ENCODE measurements around the gene SFMBT2.

Gene SFMBT2

DNA sequence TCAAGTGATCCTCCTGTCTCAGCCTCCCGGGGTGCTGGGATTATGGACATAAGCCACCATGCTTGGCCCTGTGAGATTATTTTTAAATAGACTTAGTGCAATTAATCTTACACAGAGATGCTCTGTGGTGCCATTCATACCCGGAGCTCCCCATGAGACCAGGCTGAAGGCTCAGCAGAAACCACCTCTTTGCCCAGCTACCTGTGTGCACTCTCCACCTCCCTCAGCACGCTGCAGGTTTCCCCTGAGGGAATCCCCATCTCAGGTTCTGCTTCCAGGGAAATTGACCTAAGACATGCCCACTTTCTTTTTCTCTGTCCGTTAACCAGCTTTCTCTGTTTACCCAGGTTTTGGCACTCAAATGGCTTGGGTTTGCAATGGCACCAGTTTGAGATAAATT lies 260.5 kb downstream of the SFMBT2 start:
- Histone ChIP-seq H3K27ac (ENCODE audit: low read depth in 2 of 2, low read length in 2 of 2) (no peak overlapping the region), H3K27me3 (ENCODE audit: control insufficient read depth in 2 of 2, insufficient read depth in 2 of 2, low read length in 2 of 2) (no peaks in the 10 kb centered on the region), H3K4me3 (ENCODE audit: low read length in 2 of 2) (no peak overlapping the region), H3K9me3 (ENCODE audit: control insufficient read depth in 2 of 2, low read length in 2 of 2) (no peaks in the 10 kb centered on the region), H3K4me1 (ENCODE audit: control insufficient read depth in 2 of 2, insufficient read depth in 2 of 2, low read length in 2 of 2) (no peaks in the 10 kb centered on the region), H3K36me3 (ENCODE audit: control insufficient read depth in 2 of 2, insufficient read depth in 2 of 2, low read length in 2 of 2) (no peaks in the 10 kb centered on the region), H3K9ac (ENCODE audit: low read depth in 1 of 2, low read length in 2 of 2) (no peak overlapping the region)

DNA sequence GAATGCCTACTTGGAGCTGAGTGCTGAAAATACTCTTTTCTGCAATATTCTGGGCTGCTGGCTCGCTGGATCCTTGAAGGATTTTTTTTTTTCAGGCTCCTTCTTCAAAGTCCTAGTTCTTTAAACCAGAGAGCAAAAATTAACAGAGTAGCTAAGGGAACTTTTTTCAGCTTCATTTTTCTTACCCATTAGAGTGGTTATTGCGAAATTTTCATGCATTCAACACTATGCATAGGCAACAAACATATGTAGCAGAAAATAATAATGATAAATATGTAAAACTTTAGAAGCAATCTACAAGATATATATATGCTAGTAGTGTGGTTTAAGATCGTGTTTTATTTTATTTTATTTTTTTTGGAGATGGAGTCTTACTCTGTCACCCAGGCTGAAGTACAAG lies 264.6 kb downstream of the SFMBT2 start:
- Histone ChIP-seq H3K27ac (ENCODE audit: low read depth in 2 of 2, low read length in 2 of 2) (no peak overlapping the region), H3K4me1 (ENCODE audit: control insufficient read depth in 2 of 2, insufficient read depth in 2 of 2, low read length in 2 of 2) (no peaks in the 10 kb centered on the region), H3K9ac (ENCODE audit: low read depth in 1 of 2, low read length in 2 of 2) (no peak overlapping the region), H3K36me3 (ENCODE audit: control insufficient read depth in 2 of 2, insufficient read depth in 2 of 2, low read length in 2 of 2) (no peaks in the 10 kb centered on the region), H3K4me3 (ENCODE audit: low read length in 2 of 2) (no peak overlapping the region), H3K9me3 (ENCODE audit: control insufficient read depth in 2 of 2, low read length in 2 of 2) (no peaks in the 10 kb centered on the region), H3K27me3 (ENCODE audit: control insufficient read depth in 2 of 2, insufficient read depth in 2 of 2, low read length in 2 of 2) (no peaks in the 10 kb centered on the region)

DNA sequence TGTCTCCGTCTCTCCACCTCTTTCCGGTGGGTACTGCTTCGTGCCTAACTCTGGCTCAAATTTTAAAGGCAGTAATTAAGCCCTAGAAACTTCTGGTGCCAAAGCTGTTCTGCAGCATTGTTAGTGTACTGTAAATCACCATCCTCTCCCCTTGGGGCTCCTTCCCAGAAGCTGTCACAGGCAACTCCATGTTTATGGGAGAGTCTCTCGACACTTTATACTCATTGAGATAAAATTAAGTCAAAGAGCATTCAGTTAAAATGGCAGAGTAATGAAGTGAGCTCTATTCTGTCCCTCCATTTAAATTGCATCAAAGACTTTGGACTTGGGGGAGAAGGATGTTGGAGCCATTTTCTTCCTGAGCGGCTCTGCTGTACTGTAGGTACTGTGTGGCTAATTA lies 274.8 kb downstream of the SFMBT2 start:
- no peaks in the 10 kb centered on the region for H3K27me3 ChIP-seq (ENCODE audit: control insufficient read depth in 2 of 2, insufficient read depth in 2 of 2, low read length in 2 of 2)
- H3K4me3 ChIP-seq (ENCODE audit: low read length in 2 of 2), result no peak overlapping the region
- H3K9ac ChIP-seq (ENCODE audit: low read depth in 1 of 2, low read length in 2 of 2), result no peak overlapping the region
- H3K36me3 ChIP-seq (ENCODE audit: control insufficient read depth in 2 of 2, insufficient read depth in 2 of 2, low read length in 2 of 2), result no peaks in the 10 kb centered on the region
- no peak overlapping the region for H3K27ac ChIP-seq (ENCODE audit: low read depth in 2 of 2, low read length in 2 of 2)
- no peaks in the 10 kb centered on the region for H3K9me3 ChIP-seq (ENCODE audit: control insufficient read depth in 2 of 2, low read length in 2 of 2)
- H3K4me1 ChIP-seq (ENCODE audit: control insufficient read depth in 2 of 2, insufficient read depth in 2 of 2, low read length in 2 of 2), result no peaks in the 10 kb centered on the region

DNA sequence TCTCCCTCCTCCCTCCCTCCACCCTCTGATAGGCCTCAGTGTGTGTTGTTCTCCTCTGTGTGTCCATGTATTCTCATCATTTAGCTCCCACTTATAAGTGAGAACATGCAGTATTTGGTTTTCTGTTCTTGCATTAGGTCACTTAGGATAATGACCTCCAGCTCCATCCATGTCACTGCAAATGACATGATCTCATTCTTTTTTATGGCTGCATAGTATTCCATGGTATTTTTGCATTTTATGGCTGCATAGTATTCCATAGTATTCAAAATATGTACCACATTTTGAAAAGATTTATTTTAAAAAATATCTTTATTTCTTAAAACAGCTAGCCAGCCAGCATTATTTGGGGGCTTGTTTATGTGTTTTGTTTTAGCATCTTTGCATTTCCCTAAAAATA lies 275.6 kb downstream of the SFMBT2 start:
- Histone ChIP-seq H3K27me3 (ENCODE audit: control insufficient read depth in 2 of 2, insufficient read depth in 2 of 2, low read length in 2 of 2) (no peaks in the 10 kb centered on the region), H3K4me1 (ENCODE audit: control insufficient read depth in 2 of 2, insufficient read depth in 2 of 2, low read length in 2 of 2) (no peaks in the 10 kb centered on the region), H3K36me3 (ENCODE audit: control insufficient read depth in 2 of 2, insufficient read depth in 2 of 2, low read length in 2 of 2) (no peaks in the 10 kb centered on the region), H3K9ac (ENCODE audit: low read depth in 1 of 2, low read length in 2 of 2) (no peak overlapping the region), H3K27ac (ENCODE audit: low read depth in 2 of 2, low read length in 2 of 2) (no peak overlapping the region), H3K9me3 (ENCODE audit: control insufficient read depth in 2 of 2, low read length in 2 of 2) (no peaks in the 10 kb centered on the region), H3K4me3 (ENCODE audit: low read length in 2 of 2) (no peak overlapping the region)

DNA sequence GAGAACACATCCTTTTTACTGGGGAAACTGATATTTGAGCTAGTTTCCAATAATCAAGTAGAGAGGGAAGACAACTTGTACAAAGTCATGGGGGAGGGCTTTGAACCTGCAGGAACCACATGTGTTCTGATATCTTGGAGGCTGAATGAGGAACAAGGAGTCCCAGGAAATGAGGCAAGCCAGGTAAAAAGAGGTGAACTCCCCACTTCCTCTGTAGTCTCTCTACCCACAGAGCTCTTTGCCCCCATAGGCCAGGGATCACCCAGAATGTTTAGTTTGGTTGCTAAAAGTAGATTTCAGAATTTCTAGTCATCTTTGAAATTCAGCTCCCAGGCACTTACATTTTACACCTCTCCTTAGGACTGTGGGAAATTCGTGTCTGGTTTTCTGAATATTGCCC lies 276.4 kb downstream of the SFMBT2 start:
- no peak overlapping the region for H3K9ac ChIP-seq (ENCODE audit: low read depth in 1 of 2, low read length in 2 of 2)
- H3K27ac ChIP-seq (ENCODE audit: low read depth in 2 of 2, low read length in 2 of 2), result no peak overlapping the region
- no peak overlapping the region for H3K4me3 ChIP-seq (ENCODE audit: low read length in 2 of 2)
- H3K36me3 ChIP-seq (ENCODE audit: control insufficient read depth in 2 of 2, insufficient read depth in 2 of 2, low read length in 2 of 2), result no peaks in the 10 kb centered on the region
- H3K27me3 ChIP-seq (ENCODE audit: control insufficient read depth in 2 of 2, insufficient read depth in 2 of 2, low read length in 2 of 2), result no peaks in the 10 kb centered on the region
- no peaks in the 10 kb centered on the region for H3K4me1 ChIP-seq (ENCODE audit: control insufficient read depth in 2 of 2, insufficient read depth in 2 of 2, low read length in 2 of 2)
- no peaks in the 10 kb centered on the region for H3K9me3 ChIP-seq (ENCODE audit: control insufficient read depth in 2 of 2, low read length in 2 of 2)

DNA sequence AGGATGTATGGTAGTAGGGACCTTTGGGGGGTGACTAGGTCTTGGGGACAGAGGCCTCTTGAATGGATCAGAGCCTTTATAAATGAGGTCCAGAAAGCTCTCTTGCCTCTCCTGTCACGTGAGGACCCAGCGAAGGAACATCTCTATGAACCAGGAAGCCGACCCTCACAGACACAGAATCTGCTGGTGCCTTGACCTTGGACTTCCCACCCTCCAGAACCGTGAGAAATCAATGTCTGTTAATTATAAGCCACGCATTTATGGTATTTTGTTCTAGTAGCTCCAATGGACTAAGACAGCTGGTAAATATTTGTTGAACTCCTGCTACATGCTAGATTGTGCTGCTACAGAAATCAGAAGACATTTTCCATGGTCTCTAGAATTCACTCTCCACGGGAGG lies 276.9 kb downstream of the SFMBT2 start:
- Histone ChIP-seq H3K27ac (ENCODE audit: low read depth in 2 of 2, low read length in 2 of 2) (no peak overlapping the region), H3K36me3 (ENCODE audit: control insufficient read depth in 2 of 2, insufficient read depth in 2 of 2, low read length in 2 of 2) (no peaks in the 10 kb centered on the region), H3K4me1 (ENCODE audit: control insufficient read depth in 2 of 2, insufficient read depth in 2 of 2, low read length in 2 of 2) (no peaks in the 10 kb centered on the region), H3K9me3 (ENCODE audit: control insufficient read depth in 2 of 2, low read length in 2 of 2) (no peaks in the 10 kb centered on the region), H3K27me3 (ENCODE audit: control insufficient read depth in 2 of 2, insufficient read depth in 2 of 2, low read length in 2 of 2) (no peaks in the 10 kb centered on the region), H3K9ac (ENCODE audit: low read depth in 1 of 2, low read length in 2 of 2) (no peak overlapping the region), H3K4me3 (ENCODE audit: low read length in 2 of 2) (no peak overlapping the region)

DNA sequence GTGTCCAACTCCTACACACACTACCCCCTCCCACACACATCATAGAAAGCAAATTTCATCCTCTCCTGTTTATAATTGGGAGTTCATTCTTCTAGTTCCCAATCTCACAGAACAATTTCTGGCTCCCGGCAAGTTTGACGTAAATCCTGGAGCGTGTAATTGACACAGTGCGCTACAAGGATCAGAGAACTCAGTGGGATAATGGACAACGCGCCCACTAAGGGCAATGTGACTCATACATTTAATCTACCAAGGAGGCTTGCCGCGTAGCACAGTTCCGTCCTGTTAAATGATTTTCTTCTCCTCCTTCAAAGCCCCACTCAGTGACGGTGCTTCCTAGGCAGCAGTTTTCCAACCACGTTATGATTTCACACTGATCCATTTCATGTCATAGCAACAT lies 277.6 kb downstream of the SFMBT2 start:
- no peaks in the 10 kb centered on the region for H3K27me3 ChIP-seq (ENCODE audit: control insufficient read depth in 2 of 2, insufficient read depth in 2 of 2, low read length in 2 of 2)
- H3K27ac ChIP-seq (ENCODE audit: low read depth in 2 of 2, low read length in 2 of 2), result no peak overlapping the region
- no peak overlapping the region for H3K9ac ChIP-seq (ENCODE audit: low read depth in 1 of 2, low read length in 2 of 2)
- no peaks in the 10 kb centered on the region for H3K36me3 ChIP-seq (ENCODE audit: control insufficient read depth in 2 of 2, insufficient read depth in 2 of 2, low read length in 2 of 2)
- H3K4me1 ChIP-seq (ENCODE audit: control insufficient read depth in 2 of 2, insufficient read depth in 2 of 2, low read length in 2 of 2), result no peaks in the 10 kb centered on the region
- no peak overlapping the region for H3K4me3 ChIP-seq (ENCODE audit: low read length in 2 of 2)
- no peaks in the 10 kb centered on the region for H3K9me3 ChIP-seq (ENCODE audit: control insufficient read depth in 2 of 2, low read length in 2 of 2)

DNA sequence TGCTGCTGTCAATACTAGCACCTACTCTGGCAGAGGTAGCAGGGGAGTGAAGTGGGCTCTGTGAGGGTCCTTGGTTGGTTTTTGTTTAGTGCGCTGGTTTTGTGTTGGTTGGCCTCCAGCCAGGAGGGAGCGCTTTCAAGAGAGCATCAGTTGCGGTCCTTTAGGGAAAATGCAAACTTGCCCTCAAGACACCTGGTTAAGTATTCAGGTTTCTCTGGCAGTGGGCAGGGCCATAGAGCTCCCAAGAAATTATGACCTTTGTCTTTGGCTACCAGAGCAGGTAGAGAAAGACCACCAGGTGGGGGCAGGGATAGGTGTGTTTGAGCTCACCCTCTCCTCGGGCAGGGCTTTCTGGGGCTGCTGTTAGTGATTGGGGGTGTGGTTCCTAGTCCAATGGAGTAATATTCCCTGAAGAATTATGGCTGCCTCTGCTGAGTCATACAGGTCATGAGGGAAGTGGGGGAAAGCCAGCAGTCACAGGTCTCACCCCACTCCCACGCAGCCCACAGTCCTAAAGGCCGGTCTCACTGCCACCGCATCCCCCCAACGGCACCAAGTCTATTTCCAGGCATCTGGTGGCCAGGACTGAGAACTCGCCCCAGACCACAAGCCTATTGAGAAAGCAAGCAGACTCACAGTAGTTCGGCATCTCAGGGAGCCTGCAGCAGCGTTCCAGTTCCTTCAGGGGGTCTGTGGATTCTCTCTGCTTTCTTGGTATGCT lies 280.5 kb downstream of the SFMBT2 start:
- H3K4me3 ChIP-seq (ENCODE audit: low read length in 2 of 2), result no peak overlapping the region
- H3K27ac ChIP-seq (ENCODE audit: low read depth in 2 of 2, low read length in 2 of 2), result no peak overlapping the region
- H3K4me1 ChIP-seq (ENCODE audit: control insufficient read depth in 2 of 2, insufficient read depth in 2 of 2, low read length in 2 of 2), result no peaks in the 10 kb centered on the region
- H3K9me3 ChIP-seq (ENCODE audit: control insufficient read depth in 2 of 2, low read length in 2 of 2), result no peaks in the 10 kb centered on the region
- no peak overlapping the region for H3K9ac ChIP-seq (ENCODE audit: low read depth in 1 of 2, low read length in 2 of 2)
- H3K27me3 ChIP-seq (ENCODE audit: control insufficient read depth in 2 of 2, insufficient read depth in 2 of 2, low read length in 2 of 2), result no peaks in the 10 kb centered on the region
- H3K36me3 ChIP-seq (ENCODE audit: control insufficient read depth in 2 of 2, insufficient read depth in 2 of 2, low read length in 2 of 2), result no peaks in the 10 kb centered on the region

DNA sequence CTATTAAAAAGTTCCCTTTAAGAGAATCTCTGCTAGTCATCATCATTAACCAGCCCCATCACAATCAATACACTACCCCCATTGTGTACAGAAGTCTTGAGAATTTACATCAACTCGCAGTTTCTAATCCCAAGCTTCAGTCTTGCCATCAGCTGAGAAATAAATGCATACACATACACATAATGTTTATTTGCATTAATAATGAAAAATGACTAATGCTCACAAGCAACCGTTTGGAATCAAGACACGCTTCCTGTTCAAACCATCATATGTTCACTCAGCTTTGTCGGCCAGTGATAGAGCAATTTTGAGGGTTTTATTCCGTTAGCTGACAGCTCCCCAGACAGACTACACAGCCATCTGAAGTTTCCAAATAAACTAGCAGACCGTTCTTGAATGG lies 287.1 kb downstream of the SFMBT2 start:
- H3K36me3 ChIP-seq (ENCODE audit: control insufficient read depth in 2 of 2, insufficient read depth in 2 of 2, low read length in 2 of 2), result no peaks in the 10 kb centered on the region

DNA sequence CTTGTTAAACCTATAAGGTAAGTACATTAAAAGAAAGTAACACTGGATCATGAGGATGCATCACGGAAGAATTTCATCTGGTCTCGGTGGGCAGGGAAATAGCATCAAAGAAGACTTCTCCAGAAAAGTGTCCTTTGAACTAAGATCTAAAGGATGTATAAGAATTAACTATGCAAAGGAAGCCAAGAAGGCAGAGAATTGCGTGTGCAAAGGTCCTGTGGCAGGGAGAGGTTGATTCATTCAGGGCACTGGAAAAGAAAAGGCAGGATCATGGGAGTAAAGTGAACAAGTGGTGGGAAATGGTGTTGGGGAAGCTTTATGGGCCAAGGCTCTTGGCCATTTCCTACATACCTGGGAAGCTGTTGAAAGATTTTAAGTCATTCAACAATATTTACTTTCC lies 288.3 kb downstream of the SFMBT2 start:
- Histone ChIP-seq H3K27me3 (ENCODE audit: control insufficient read depth in 2 of 2, insufficient read depth in 2 of 2, low read length in 2 of 2) (no peaks in the 10 kb centered on the region), H3K27ac (ENCODE audit: low read depth in 2 of 2, low read length in 2 of 2) (no peak overlapping the region), H3K9ac (ENCODE audit: low read depth in 1 of 2, low read length in 2 of 2) (no peak overlapping the region), H3K4me3 (ENCODE audit: low read length in 2 of 2) (no peak overlapping the region), H3K36me3 (ENCODE audit: control insufficient read depth in 2 of 2, insufficient read depth in 2 of 2, low read length in 2 of 2) (no peaks in the 10 kb centered on the region), H3K9me3 (ENCODE audit: control insufficient read depth in 2 of 2, low read length in 2 of 2) (no peaks in the 10 kb centered on the region), H3K4me1 (ENCODE audit: control insufficient read depth in 2 of 2, insufficient read depth in 2 of 2, low read length in 2 of 2) (no peaks in the 10 kb centered on the region)

More for the DNA sequence above, 287.1 kb downstream of the SFMBT2 start:
- no peak overlapping the region for H3K9ac ChIP-seq (ENCODE audit: low read depth in 1 of 2, low read length in 2 of 2)
- H3K9me3 ChIP-seq (ENCODE audit: control insufficient read depth in 2 of 2, low read length in 2 of 2), result no peaks in the 10 kb centered on the region
- H3K27me3 ChIP-seq (ENCODE audit: control insufficient read depth in 2 of 2, insufficient read depth in 2 of 2, low read length in 2 of 2), result no peaks in the 10 kb centered on the region
- no peaks in the 10 kb centered on the region for H3K4me1 ChIP-seq (ENCODE audit: control insufficient read depth in 2 of 2, insufficient read depth in 2 of 2, low read length in 2 of 2)
- no peak overlapping the region for H3K4me3 ChIP-seq (ENCODE audit: low read length in 2 of 2)
- no peak overlapping the region for H3K27ac ChIP-seq (ENCODE audit: low read depth in 2 of 2, low read length in 2 of 2)
